BE2C (cell line): ENCODE data around the gene RNF213.
"Not testable (repeated sequence)": the region's sequence is repeated elsewhere in the genome, so short reads cannot be mapped to it uniquely, and the experiment has no call there.

Experiments
- DNase-seq: peaks from one replicate; pipeline ENCODE4 v3.0.0-alpha.2; 2020
- H3K27me3 ChIP-seq: fragments of 250-450 bp; sonication (Bioruptor Pico); 2 replicates; pipeline ENCODE4 v1.5.1; 2020; ENCODE audit warnings: mild to moderate bottlenecking
- H3K36me3 ChIP-seq: fragments of 250-450 bp; sonication (Bioruptor Pico); 2 replicates; pipeline ENCODE4 v1.5.1; 2020; ENCODE audit warnings: mild to moderate bottlenecking
- H3K4me1 ChIP-seq: fragments of 250-450 bp; sonication (Bioruptor Pico); 2 replicates; pipeline ENCODE4 v1.5.1; 2020
- H3K4me3 ChIP-seq: 2 replicates; pipeline ENCODE4 v1.5.1; 2011; ENCODE audit warnings: low read depth, low read length
- H3K9me3 ChIP-seq: fragments of 250-450 bp; sonication (Bioruptor Pico); 2 replicates; pipeline ENCODE4 v1.5.1; 2020
- CTCF ChIP-seq: IDR thresholded peaks from 2 replicates; pipeline ENCODE4 v1.5.1; 2012; ENCODE audit warnings: mild to moderate bottlenecking, low read depth, low read length

The RNF213 gene

GRCh38 chr17:80252871-80253270, 7.8 kb upstream of the RNF213 start:
- Histone ChIP-seq H3K9me3 (no peaks in the 10 kb centered on the region), H3K27me3 (no peaks in the 10 kb centered on the region), H3K36me3 (no peaks in the 10 kb centered on the region), H3K4me3 (no peak overlapping the region), H3K4me1 (no peaks in the 10 kb centered on the region; the same call in 1 of the 2 replicates)
- peak; percentile 81 for TF ChIP-seq CTCF
- peak; percentile 85 for DNase-seq

GRCh38 chr17:80253631-80254395, 6.8 kb upstream of the RNF213 start:
- H3K27me3 ChIP-seq = no peaks in the 10 kb centered on the region
- no peak for DNase-seq
- no peaks in the 10 kb centered on the region for H3K36me3 ChIP-seq
- no peak for TF ChIP-seq CTCF
- no peaks in the 10 kb centered on the region; the same call in 1 of the 2 replicates for H3K4me1 ChIP-seq
- H3K4me3 ChIP-seq = no peak overlapping the region
- no peaks in the 10 kb centered on the region for H3K9me3 ChIP-seq

GRCh38 chr17:80254396-80255251, 6.0 kb upstream of the RNF213 start:
- Histone ChIP-seq H3K36me3 (no peaks in the 10 kb centered on the region), H3K4me3 (no peak overlapping the region), H3K27me3 (no peaks in the 10 kb centered on the region), H3K4me1 (no peaks in the 10 kb centered on the region; the same call in none of the 2 replicates), H3K9me3 (no peaks in the 10 kb centered on the region)
- no peak for TF ChIP-seq CTCF
- no peak for DNase-seq

GRCh38 chr17:80256034-80256350, 4.7 kb upstream of the RNF213 start:
- Histone ChIP-seq H3K36me3 (no peaks in the 10 kb centered on the region), H3K4me1 (peaks cover 3% of the 10 kb centered on the region), H3K4me3 (no peak overlapping the region), H3K27me3 (no peaks in the 10 kb centered on the region), H3K9me3 (no peaks in the 10 kb centered on the region)
- no peak for TF ChIP-seq CTCF
- no peak for DNase-seq

GRCh38 chr17:80257716-80258213, 2.9 kb upstream of the RNF213 start:
- H3K4me1 ChIP-seq = peaks cover 8% of the 10 kb centered on the region

GRCh38 chr17:80258296-80258695, 2.4 kb upstream of the RNF213 start:
- not testable (repeated sequence) for H3K27me3 ChIP-seq, H3K4me3 ChIP-seq, H3K9me3 ChIP-seq, DNase-seq, H3K36me3 ChIP-seq
- peaks cover 12% of the 10 kb centered on the region for H3K4me1 ChIP-seq

More at GRCh38 chr17:80257716-80258213, 2.9 kb upstream of the RNF213 start:
- TF ChIP-seq CTCF = no peak
- no peak for DNase-seq
- no peaks in the 10 kb centered on the region for H3K9me3 ChIP-seq
- no peak overlapping the region for H3K4me3 ChIP-seq
- no peaks in the 10 kb centered on the region for H3K36me3 ChIP-seq
- no peaks in the 10 kb centered on the region for H3K27me3 ChIP-seq
